ENCODE results near the gene CPN1. TPM values are rescaled to one million over a fixed set of nuclear protein-coding genes. Genes with fewer than 3 reads are reported as not detected.

Gene CPN1
- total RNA-seq, 2 donors from 2014 or later, result 0.85 TPM; not detected in 1

- Histone ChIP-seq H3K27ac (no peak overlapping the region), H3K4me1 (replicated peaks) (no peaks in the 10 kb centered on the region)
- 31% methylated on average over 3 of the region's 3 CpGs for WGBS
Observed at GRCh38 chr10:99995713-99996112, 86.0 kb downstream of the CPN1 start.

DNA sequence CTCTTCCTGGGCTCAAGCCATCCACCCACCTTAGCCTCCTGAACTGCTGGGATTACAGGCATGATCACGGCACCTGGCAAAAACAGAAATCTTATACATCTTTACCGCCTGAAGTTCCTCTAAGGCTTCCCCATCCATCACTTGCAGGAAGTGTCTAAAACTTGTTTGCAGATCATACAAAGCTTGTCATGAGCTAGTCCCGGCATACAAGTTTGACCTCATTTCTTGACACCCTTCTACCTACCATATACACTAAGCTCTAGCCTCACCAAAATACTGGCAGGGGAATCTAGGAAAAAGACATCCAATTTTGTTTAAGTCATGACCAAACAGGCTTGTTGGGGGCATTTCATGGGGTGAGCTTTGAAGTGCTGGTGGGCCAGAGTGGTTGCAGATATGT lies 86.4 kb downstream of the CPN1 start:
- Histone ChIP-seq H3K27me3 (replicated peaks; ENCODE audit: insufficient read depth) (no peaks in the 10 kb centered on the region), H3K9me3 (no peaks in the 10 kb centered on the region), H3K27ac (no peak overlapping the region), H3K36me3 (no peaks in the 10 kb centered on the region), H3K4me1 (replicated peaks) (no peaks in the 10 kb centered on the region), H3K4me3 (no peak overlapping the region)
- TF ChIP-seq POLR2AphosphoS5 (IDR thresholded peaks at IDR 0.05) (no peak), POLR2A (IDR thresholded peaks at IDR 0.05) (no peak)
- TF ChIP-seq, protein P1, sequence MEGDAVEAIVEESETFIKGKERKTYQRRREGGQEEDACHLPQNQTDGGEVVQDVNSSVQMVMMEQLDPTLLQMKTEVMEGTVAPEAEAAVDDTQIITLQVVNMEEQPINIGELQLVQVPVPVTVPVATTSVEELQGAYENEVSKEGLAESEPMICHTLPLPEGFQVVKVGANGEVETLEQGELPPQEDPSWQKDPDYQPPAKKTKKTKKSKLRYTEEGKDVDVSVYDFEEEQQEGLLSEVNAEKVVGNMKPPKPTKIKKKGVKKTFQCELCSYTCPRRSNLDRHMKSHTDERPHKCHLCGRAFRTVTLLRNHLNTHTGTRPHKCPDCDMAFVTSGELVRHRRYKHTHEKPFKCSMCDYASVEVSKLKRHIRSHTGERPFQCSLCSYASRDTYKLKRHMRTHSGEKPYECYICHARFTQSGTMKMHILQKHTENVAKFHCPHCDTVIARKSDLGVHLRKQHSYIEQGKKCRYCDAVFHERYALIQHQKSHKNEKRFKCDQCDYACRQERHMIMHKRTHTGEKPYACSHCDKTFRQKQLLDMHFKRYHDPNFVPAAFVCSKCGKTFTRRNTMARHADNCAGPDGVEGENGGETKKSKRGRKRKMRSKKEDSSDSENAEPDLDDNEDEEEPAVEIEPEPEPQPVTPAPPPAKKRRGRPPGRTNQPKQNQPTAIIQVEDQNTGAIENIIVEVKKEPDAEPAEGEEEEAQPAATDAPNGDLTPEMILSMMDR (IDR thresholded peaks at IDR 0.05), result no peak
- intact Hi-C loops (cut with DNase I), result no loop called here
- DNase-seq (ENCODE audit: low spot score), result no peak
- WGBS, result 63% methylated on average over 3 of the region's 3 CpGs

More at GRCh38 chr10:99995713-99996112, 86.0 kb downstream of the CPN1 start:
- Histone ChIP-seq H3K27me3 (replicated peaks; ENCODE audit: insufficient read depth) (no peaks in the 10 kb centered on the region), H3K9me3 (no peaks in the 10 kb centered on the region), H3K4me3 (no peak overlapping the region), H3K36me3 (no peaks in the 10 kb centered on the region)
- DNase-seq (ENCODE audit: low spot score), result no peak
- intact Hi-C loops (cut with DNase I), result no loop called here
- no peak for TF ChIP-seq POLR2AphosphoS5 (IDR thresholded peaks at IDR 0.05)
- TF ChIP-seq, protein P1 (IDR thresholded peaks at IDR 0.05), result no peak
- TF ChIP-seq POLR2A (IDR thresholded peaks at IDR 0.05), result no peak

DNA sequence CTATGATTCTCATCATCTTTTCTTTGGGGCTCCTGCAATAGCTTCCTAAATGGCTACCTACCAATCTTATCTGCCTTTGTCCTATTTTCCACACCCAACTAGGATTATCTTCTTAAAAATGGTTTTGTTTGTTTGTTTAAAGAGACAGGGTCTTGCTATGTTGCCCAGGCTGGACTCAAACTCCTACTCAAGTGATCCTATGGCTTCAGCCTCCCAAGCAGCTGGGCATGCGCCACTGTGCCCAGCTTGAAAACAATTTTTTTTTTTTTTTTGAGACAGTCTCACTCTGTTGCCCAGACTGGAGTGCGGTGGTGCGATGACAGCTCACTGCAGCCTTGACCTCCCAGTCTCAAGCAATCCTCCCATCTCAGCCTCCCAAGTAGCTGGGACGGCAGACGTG lies 86.9 kb downstream of the CPN1 start:
- H3K9me3 ChIP-seq, result no peaks in the 10 kb centered on the region
- WGBS, result 98% methylated on average over 5 of the region's 5 CpGs
- TF ChIP-seq, protein P1 (IDR thresholded peaks at IDR 0.05), result no peak
- TF ChIP-seq POLR2AphosphoS5 (IDR thresholded peaks at IDR 0.05), result no peak
- no peak for TF ChIP-seq POLR2A (IDR thresholded peaks at IDR 0.05)
- H3K27me3 ChIP-seq (replicated peaks; ENCODE audit: insufficient read depth), result no peaks in the 10 kb centered on the region
- intact Hi-C loops (cut with DNase I), result no loop called here
- H3K36me3 ChIP-seq, result no peaks in the 10 kb centered on the region
- no peaks in the 10 kb centered on the region for H3K4me1 ChIP-seq (replicated peaks)
- no peak overlapping the region for H3K4me3 ChIP-seq
- H3K27ac ChIP-seq, result no peak overlapping the region
- DNase-seq (ENCODE audit: low spot score), result no peak

- no peak for DNase-seq (ENCODE audit: low spot score)
- Histone ChIP-seq H3K4me1 (replicated peaks) (no peaks in the 10 kb centered on the region), H3K36me3 (no peaks in the 10 kb centered on the region), H3K4me3 (no peak overlapping the region), H3K27ac (no peak overlapping the region), H3K9me3 (no peaks in the 10 kb centered on the region), H3K27me3 (replicated peaks; ENCODE audit: insufficient read depth) (no peaks in the 10 kb centered on the region)
- WGBS, result 71% methylated on average over 8 of the region's 8 CpGs
- intact Hi-C loops (cut with DNase I), result no loop called here
- no peak for TF ChIP-seq POLR2AphosphoS5 (IDR thresholded peaks at IDR 0.05)
- TF ChIP-seq, protein P1 (IDR thresholded peaks at IDR 0.05), result no peak
- no peak for TF ChIP-seq POLR2A (IDR thresholded peaks at IDR 0.05)
Observed at GRCh38 chr10:99993701-99994689, 87.7 kb downstream of the CPN1 start.

Other genes starting within 250 kb of the CPN1 start
- gene DNMBP, start 71.9 kb downstream of the CPN1 start, total RNA-seq, result 10 to 100 TPM; 15.5 to 27.9 TPM
- 10 to 100 TPM; 18.1 to 23.8 TPM for gene ERLIN1, start 104.2 kb upstream of the CPN1 start, total RNA-seq
- gene CHUK, start 147.7 kb upstream of the CPN1 start, total RNA-seq, result 10 to 100 TPM; 11.2 to 19.9 TPM
- 10 to 100 TPM; 14.8 to 19.7 TPM for gene CWF19L1, start 185.8 kb upstream of the CPN1 start, total RNA-seq
- gene BLOC1S2, start 204.8 kb upstream of the CPN1 start, total RNA-seq, result 10 to 100 TPM; 21.1 to 33.8 TPM
- gene PKD2L1, start 248.4 kb upstream of the CPN1 start, total RNA-seq, result under 1 TPM; 0.09 to 0.34 TPM